SH-SY5Y (cell line): Measurements from ENCODE around the gene GAPVD1.

ENCODE experiments used
- GATA2 ChIP-seq: IDR thresholded peaks from 2 replicates; pipeline ENCODE4 v1.6.1; 2011; ENCODE audit warnings: mild to moderate bottlenecking, low read depth, low read length
- GATA3 ChIP-seq: IDR thresholded peaks from 2 replicates; pipeline ENCODE4 v1.6.1; 2011; ENCODE audit warnings: low read depth, mild to moderate bottlenecking, low read length, moderate library complexity

- TF ChIP-seq GATA2 (no peak), GATA3 (no peak)
Measured at GRCh38 chr9:125255781-125256391, 5.7 kb upstream of the GAPVD1 start.
